HG03469 (cell line): ENCODE results near the gene PHACTR3.

ENCODE experiments used
- ATAC-seq: cut with Tn5 transposase; IDR thresholded peaks from one replicate; pipeline ENCODE4 v1.9.1; 2021; ENCODE audit warnings: mild to moderate bottlenecking, moderate library complexity, moderate number of reproducible peaks; ENCODE audit not compliant: unreplicated experiment

Gene PHACTR3

GRCh38 chr20:59588236-59588855, 16.0 kb upstream of the PHACTR3 start:
- ATAC-seq, result no peak

- no peak for ATAC-seq
Observed at GRCh38 chr20:59589086-59589684, 15.2 kb upstream of the PHACTR3 start.

GRCh38 chr20:59591061-59591460, 13.3 kb upstream of the PHACTR3 start:
- no peak for ATAC-seq

- ATAC-seq, result no peak
Observed at GRCh38 chr20:59596690-59597089, 7.7 kb upstream of the PHACTR3 start.

- no peak for ATAC-seq
Observed at GRCh38 chr20:59597240-59597639, 7.1 kb upstream of the PHACTR3 start.

- ATAC-seq, result no peak
Observed at GRCh38 chr20:59598625-59599310, 5.6 kb upstream of the PHACTR3 start.

- ATAC-seq, result no peak
Observed at GRCh38 chr20:59599941-59600340, 4.4 kb upstream of the PHACTR3 start.

DNA sequence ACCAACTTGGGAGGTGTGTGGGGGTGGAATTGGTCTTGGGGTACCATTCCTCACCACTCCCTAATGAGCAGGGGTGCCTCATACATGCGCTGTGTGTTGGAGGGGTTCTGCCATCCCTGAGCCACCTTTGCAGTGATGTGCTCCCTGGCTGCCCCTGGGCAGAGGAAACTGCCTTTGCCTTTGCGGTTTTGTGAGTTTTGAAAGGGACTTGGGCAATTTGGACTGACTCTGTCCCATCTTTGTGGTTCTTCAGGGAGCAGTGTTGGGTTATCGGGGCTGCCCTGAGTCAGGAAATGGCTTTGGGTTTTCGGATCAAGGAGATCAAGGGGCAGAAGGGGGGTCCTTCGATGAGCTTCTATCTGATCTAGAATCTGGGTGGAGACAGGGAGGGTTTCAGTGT, 3.9 kb upstream of the PHACTR3 start:
- ATAC-seq, result no peak

DNA sequence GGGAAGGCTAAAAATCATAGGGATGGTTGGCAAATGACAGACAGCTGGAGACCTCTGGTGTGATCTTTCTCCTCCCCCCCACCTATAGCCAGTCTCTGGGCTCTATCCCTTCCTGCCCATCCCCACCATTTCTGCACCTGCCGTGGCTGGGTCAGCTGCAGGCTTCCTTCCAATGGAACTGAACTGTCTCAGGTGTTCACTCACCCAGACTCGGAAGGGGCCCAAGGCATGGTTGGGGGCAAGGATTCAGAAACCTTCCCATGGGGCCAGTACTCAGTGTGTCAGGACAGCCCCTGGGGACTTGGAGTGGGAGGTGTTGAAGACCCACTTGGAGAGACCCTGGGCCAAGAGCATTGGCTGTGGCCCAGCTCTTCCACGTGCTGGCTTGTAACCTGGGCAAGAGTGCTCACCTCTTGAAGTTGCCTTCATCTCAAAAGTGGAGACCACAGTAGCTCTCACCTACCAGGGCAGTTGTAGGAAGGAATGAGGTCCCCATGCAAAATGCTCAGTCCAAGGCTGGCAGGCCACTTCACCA, 1.7 kb upstream of the PHACTR3 start:
- ATAC-seq, result no peak

GRCh38 chr20:59603176-59603575, 1.2 kb upstream of the PHACTR3 start:
- no peak for ATAC-seq

GRCh38 chr20:59604741-59605600, 631 bp downstream of the PHACTR3 start:
- no peak for ATAC-seq

- ATAC-seq, result no peak
Observed at GRCh38 chr20:59605601-59606364, 1.4 kb downstream of the PHACTR3 start.

GRCh38 chr20:59606566-59606965, 2.2 kb downstream of the PHACTR3 start:
- ATAC-seq, result no peak

DNA sequence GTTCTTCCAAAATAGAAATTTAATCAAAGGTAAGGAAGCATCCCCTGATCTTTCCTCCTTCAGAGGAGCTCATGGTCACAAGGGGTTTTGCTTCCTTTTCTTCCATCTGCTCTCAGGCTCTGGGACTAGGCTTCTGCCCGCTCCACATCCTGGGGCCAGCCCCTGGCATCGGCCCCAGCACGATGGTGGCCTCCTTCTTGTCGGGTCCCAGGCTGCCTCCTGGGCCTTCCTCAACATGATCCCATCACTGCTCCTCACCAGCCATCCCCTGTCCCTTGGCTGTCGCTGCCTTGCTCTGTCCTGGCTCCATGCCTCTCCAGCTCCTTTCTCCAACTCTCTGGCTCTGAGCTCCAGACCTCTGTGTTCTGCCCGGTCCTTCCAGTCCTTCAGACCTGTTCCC, 4.1 kb downstream of the PHACTR3 start:
- ATAC-seq, result no peak

DNA sequence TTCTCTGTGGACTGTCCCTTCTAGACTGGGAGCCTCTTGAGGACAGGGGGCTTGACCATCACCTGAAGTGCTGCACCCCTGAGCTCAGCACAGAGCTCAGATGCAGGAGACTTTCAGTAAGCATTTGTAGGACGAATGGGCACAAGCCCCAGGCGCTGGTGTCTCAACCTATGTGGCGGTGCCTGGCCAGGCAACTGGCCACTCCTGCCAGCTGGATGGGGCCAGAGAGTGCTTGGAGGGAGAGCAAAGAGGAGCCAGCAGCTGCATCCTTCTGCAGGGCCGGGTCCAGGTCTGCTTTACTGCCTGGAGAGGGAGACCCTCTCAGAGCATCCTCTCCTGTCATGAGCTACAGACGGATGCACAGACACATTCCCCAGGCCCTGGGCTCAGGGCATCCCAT, 4.5 kb downstream of the PHACTR3 start:
- ATAC-seq, result no peak

DNA sequence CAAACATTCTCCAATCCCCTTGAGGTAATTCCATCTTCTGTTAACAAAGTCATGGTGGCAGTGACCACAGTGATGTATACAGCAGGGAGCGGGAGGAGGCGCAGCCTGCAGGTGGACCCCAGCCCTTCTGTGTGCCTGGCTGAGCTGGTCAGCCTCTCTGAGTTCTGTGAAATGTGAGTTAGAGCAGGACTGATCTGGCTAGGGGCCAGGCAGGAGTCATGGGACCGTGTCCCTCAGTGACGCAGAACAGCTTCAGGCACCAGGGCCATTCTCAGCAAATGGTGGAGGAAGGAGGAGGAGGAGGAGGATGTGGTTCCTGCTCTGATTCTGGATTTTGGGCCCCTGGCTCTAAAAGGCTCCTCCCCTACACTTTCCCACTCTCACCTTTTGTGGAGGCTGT, 6.9 kb downstream of the PHACTR3 start:
- no peak for ATAC-seq

GRCh38 chr20:59613861-59614260, 9.5 kb downstream of the PHACTR3 start:
- ATAC-seq, result no peak

- ATAC-seq, result no peak
Observed at GRCh38 chr20:59614714-59615113, 10.4 kb downstream of the PHACTR3 start.

GRCh38 chr20:59616306-59616705, 12.0 kb downstream of the PHACTR3 start:
- ATAC-seq, result no peak

GRCh38 chr20:59617221-59617620, 12.9 kb downstream of the PHACTR3 start:
- ATAC-seq, result no peak
